GM21381 (cell line): ENCODE results near the gene GNB1.
A peak's percentile ranks its signal among the peaks of the same experiment; 100 is the strongest.

Experiments
- ATAC-seq: cut with Tn5 transposase; IDR thresholded peaks from one replicate; pipeline ENCODE4 v1.9.1; 2021; ENCODE audit warnings: mild to moderate bottlenecking, moderate library complexity; ENCODE audit not compliant: unreplicated experiment

The GNB1 gene

GRCh38 chr1:1786836-1787605 lies 103.9 kb downstream of the GNB1 start:
- no peak for ATAC-seq

DNA sequence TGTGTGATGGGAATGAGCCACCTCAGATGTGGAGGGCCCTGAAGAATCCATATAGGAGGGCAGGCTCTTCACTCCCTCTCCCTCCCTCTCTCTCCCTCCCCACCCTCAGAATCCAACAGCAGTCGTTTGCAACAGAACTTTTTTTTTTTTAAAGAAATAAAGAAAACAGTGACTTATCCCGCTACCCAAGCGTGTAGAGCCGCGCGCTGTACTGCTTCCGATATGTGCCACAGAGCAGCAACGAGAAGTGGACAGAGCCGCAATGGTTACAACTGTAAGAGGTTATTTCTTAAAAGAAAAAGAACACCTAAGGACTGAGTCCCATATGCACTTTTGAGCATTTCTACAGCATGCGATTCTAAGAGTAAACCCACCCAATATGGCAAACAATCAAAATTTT lies 105.2 kb downstream of the GNB1 start:
- no peak for ATAC-seq

DNA sequence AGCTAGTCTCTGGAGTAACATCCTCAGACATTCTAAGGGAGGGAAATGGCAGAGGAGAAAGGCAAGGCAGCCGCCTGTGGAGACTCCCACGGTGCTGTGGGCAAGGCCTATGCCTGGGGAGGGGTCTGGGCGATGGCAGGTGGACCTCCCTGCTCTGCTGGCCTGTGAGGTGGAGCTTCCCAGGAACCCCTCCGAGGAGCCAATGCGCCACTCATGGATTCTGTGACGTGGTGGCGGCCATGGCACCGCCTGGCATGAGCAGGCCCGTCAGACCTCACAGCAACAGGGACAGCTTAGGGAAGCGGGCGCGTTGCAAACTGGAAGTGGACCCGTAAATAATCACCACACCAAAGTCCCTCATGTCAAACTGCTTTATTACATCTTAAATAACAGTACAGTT lies 106.0 kb downstream of the GNB1 start:
- ATAC-seq, result no peak

- ATAC-seq, result no peak
Observed at GRCh38 chr1:1783320-1783719, 107.6 kb downstream of the GNB1 start.

GRCh38 chr1:1782399-1783221 lies 108.3 kb downstream of the GNB1 start:
- no peak for ATAC-seq

- no peak for ATAC-seq
Observed at GRCh38 chr1:1781526-1781903, 109.4 kb downstream of the GNB1 start.

DNA sequence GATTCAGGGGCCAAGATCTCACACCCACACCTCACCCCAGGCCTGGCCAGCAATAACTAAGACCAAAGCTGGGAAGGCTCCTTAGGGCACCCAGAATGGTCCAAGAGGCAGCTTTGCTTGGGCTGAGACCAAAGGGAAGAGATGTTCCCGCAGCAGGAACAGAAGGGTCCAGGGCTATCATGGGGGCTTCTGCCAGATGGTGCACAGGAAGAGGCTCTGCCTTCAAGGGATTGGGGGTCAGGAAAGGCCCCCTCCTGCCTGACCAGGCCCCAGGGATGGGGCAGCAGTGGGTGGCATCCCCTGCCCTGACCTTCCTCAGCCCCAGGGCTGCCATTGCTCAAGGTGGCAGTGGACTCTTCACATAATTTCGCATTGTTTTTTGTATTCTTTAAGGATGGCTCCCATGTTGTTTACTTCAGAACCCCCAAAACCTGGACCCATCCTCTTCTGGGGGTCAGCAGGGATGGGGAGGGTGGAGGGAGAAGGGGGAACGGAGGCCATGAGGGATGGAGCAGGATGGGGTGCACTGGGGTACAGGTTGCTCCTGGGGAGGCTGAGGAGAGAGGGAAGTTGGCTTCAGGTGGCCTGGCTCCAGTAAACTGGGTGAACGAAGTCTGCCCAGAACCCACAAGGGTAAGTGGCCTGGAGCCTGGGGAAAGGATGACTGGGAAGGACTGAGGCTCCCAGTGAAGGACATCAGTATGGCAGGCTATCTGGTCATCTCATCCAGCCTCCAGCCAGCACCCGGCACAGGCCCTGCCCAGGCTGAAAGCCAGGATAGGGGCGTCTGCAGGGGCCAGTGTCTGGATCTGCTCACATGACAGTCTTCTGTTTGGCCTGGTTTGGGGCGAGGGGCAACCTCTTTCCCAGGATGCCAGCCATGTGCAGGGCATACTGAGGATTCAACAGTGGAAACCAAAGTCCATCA lies 110.0 kb downstream of the GNB1 start:
- ATAC-seq, result no peak

DNA sequence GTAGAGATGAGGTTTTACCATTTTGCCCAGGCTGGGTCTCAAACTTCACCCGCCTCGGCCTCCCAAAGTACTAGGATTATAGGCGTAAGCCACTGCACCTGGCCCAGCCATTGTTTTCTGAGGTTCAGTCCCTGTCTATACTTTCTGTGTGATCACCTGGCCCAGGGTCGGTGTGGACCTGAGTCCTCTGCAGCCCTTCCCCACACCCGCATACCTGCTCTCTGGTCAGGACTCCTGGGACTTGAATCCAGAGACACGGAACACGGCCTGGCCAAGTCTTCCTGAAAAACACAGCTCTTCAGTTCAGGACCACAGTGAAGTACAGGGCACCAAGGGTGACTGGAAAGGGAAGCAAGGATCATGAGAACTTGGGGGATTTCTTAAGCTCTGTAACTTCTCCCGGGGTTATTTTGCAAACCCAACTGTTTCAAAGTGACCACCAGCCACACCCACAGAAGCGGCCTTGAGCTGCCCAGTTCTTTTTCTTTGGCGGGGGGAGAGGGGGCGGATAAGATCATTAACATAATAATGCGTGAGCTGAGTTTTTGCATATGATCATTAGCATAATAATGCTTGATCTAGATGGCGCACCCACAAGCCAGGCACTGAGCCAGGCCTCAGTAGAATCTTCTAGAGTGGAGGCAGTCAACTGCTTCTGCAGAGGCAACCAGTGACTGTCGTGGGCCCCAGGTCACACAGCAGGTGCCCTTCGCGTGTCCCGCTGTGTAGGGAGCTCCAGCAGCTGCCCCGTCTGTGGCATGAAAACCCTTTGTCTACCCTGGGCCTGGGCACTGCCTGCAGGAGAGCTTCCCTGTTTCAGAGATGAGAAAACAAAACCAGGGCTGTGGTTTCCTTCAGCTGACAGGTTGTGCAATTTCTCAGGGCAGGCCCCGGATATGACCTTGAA lies 110.9 kb downstream of the GNB1 start:
- ATAC-seq, result peak; percentile 33

DNA sequence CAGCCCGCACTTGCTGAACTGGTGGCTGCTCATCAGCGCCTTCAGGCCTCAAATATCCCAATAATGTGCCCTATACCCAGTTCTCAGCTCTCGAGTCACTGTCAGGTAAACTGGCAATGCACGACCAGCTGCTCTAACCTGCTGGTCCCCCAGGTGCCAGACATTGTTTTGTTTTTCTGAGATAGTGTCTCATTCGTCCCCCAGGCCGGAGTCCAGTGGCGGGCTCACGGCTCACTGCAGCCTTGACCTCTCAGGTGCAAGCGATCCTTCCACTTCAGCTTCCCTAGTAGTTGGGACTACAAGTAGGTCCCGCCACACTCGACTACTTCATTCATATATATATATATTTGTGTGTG lies 111.6 kb downstream of the GNB1 start:
- no peak for ATAC-seq

DNA sequence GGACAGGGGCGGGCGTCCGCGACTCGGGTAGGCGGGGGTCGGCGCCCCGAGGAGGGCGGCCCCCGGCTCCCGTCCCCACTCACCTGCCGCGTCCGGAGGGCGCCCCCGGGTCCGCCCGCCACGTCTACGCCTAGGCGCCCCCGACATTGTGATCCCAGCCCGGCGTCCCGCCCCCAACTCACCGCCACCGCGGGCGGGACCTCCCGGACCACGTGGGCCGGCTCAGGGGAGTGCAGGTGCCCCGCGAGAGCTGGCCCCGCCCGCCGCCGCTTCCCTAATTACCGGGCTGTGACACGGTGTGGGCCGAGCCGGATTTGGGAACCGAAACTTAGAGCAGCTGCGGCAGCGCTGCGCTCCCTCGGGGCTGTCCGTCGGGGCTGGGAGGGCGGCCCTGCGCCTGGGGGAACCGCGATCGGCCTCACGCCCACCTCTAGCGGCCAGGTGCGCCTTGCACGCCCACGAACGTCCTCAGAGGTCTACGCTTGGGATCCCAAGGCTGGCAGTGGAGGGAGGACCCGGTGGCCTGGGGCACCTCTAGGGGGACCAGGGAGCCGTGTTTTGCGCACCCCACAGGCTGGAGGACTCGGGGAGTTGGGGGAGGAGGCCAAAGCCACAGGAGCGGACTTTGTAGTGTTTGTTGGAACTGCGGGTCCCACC lies 112.1 kb downstream of the GNB1 start:
- peak; percentile 59 for ATAC-seq

- peak; percentile 33 for ATAC-seq
Observed at GRCh38 chr1:1777950-1778662, 112.8 kb downstream of the GNB1 start, which contains the start of gene NADK. Gene NADK, minus strand, starts transcription at chr1:1778470. Its CDS starts 13,064 bp downstream, at chr1:1765406.

GRCh38 chr1:1777583-1777899 lies 113.3 kb downstream of the GNB1 start:
- ATAC-seq, result no peak

- ATAC-seq, result no peak
Observed at GRCh38 chr1:1776672-1777582, 114.0 kb downstream of the GNB1 start.

DNA sequence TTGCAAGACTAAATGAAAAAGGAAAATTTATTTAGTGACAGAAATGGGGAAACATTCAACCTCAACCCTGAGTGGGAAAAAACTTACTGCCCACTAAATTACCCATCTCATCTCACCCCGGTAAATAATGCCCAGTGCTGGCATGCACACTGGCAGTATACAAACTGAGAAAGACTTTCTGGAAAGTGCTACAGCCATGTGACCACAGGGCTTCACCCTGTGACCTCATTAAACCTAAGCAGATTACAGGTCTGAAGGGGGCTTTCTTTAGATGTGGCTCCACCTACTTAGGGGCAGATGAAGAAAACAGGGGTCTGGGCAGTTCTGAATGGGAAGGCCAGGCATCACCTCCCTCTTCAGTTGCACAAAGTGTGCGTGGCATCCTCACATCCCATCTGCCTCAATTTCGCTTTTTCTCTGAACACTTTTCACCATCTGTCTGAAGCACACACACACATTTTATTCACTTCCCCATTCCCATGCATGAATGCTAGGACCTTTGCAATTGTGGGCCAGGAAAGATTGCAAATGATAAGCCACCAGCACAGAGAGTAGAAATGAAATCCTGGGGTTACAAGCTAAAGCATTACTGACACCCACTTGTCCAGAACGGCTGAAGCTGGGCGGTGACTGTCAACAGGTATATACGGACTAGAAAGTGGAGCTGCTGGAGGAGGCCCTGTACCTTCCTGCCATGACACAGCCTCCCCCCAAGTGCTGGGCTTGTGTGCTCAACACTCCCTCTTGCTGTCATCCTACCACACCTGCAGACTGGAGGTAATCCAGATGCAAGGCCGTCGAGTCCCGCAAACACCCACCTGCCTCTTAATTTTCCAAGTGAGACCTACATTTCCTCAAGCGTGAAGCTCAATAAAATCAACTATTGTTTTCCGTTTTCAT lies 115.3 kb downstream of the GNB1 start:
- ATAC-seq, result no peak

GRCh38 chr1:1773874-1774273 lies 117.0 kb downstream of the GNB1 start:
- no peak for ATAC-seq

DNA sequence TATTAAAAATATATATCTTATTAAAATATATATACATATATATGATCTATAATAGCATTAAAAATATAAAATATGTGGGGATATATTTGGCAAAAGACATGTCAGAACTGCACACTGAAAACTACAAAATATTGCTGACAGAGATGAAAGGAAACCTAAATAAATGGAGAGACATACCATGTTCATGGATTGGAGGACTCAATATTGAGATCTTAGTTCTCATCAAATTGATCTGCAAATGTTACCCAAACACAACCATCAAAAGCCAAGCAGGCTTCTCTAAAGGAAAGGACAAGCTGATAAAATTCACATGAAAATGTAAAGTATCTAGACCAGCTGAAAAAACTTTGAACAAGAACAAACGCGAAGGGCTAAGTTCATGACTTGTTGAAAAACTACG lies 119.8 kb downstream of the GNB1 start:
- no peak for ATAC-seq

DNA sequence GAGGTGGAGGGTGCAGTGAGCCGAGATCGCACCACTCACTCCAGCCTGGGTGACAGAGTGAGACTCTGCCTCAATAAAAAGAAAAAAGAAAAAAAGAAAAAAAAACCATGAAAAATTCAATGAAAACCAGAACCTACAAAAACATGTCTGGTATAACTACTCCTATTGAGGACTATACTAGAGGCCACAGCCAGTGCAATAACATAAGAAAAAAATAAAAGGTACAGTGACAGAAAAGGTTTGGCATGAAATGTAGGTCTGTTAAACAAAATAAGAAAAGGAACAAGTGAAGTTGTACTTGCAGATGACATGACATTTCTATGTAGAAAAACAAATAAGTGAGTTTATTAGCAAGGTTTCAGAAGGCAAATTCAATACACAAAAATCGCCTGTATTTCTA lies 120.8 kb downstream of the GNB1 start:
- no peak for ATAC-seq
